Left ventricle myocardium superior (tissue), 1 donor: ENCODE data around the gene AGAP1. TPM values are rescaled to one million over a fixed set of nuclear protein-coding genes. Genes with fewer than 3 reads are reported as not detected.
"Not testable (repeated sequence)": the region's sequence is repeated elsewhere in the genome, so short reads cannot be mapped to it uniquely, and the experiment has no call there.

Source experiments
- ATAC-seq: fragments of 200-7000 bp; cut with Tn5 transposase; one replicate; pipeline ENCODE4 v1.9.1; 2020; ENCODE audit warnings: mild to moderate bottlenecking, moderate library complexity
- DNase-seq: peaks from one replicate; pipeline ENCODE4 v3.0.0-alpha.2; 2020
- intact Hi-C: fragments of 100-400 bp; cut with micrococcal nuclease; formaldehyde crosslinking; loops from one replicate; pipeline ENCODE4 v1.11.0; 2022
- total RNA-seq: library from RNA; stranded (reverse); fragmentation: NEBNext Ultra II Directional; extraction: Animal tissue kit (Norgen Biotek cat#: 25700); gene quantifications from one replicate; pipeline ENCODE4 v1.2.1, GENCODE V29; 2021
- donor health status: DM: no; HTN: yes; CAD: no; lungs with severe emphysema.

AGAP1 gene
- total RNA-seq, 1 donor from 2014 or later = 22.3 TPM

GRCh38 chr2:235747786-235748091, 253.9 kb downstream of the AGAP1 start:
- intact Hi-C loops = loop anchor here (2.0 to 5.0 kb wide), 2 partner anchors 153 to 610 kb away; no protein-coding TSS in a partner anchor
- DNase-seq = no peak
- peak; percentile 46 for ATAC-seq

DNA sequence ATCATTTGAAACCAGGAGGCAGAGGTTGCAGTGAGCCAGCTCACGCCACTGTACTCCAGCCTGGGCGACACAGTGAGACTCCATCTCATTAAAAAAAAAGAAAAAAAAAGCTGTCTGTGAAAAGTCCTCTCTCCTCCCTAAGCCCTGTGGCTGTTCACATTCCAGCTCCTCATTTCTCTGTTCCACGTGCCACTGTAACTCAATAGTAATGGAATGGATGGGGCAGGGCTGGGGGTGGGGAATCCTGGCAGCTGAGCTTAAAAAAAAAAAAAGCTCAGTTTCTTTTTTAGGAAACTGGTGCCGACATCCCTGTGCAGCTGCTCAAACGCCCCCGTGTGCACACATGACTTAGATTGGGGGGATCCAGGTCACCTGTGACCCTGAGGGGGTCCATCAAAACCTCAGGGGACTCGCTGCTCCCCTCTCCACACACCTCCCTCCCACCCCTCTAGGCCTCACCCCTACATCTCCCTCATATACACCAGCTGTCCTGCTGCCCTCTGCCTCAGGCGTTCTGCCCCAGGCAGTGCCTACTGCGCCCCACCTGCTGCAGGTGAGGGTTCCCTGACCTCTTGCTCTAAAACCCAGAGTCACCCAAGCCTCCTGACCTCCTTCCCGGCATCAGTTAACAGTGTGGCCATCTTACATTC, 255.4 kb downstream of the AGAP1 start:
- ATAC-seq = peak; percentile 26
- DNase-seq = no peak
- intact Hi-C loops = loop anchor here (5.0 kb wide), 1 partner anchor 612 kb away; no protein-coding TSS in a partner anchor

DNA sequence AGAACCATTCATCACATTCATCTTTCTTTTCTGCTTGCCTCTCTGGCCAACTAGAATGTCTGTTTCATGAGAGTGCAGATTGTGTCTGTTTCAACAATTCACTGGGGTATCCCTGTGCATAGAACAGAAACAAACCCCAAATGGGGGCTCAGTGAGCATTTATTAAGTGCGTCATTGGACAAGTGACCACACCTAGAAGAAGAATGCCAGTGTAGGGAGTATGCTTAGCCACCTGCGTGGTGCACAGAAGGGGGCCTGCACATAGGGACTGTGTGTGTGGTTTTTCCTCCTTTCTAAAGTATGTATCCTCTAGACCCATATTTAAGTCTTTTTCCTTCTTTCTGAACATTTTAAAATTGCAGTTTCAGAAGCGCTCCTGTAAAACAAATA, 255.9 kb downstream of the AGAP1 start:
- intact Hi-C loops = loop anchor here (5.0 kb wide), 1 partner anchor 612 kb away; no protein-coding TSS in a partner anchor
- no peak for ATAC-seq
- DNase-seq = no peak

DNA sequence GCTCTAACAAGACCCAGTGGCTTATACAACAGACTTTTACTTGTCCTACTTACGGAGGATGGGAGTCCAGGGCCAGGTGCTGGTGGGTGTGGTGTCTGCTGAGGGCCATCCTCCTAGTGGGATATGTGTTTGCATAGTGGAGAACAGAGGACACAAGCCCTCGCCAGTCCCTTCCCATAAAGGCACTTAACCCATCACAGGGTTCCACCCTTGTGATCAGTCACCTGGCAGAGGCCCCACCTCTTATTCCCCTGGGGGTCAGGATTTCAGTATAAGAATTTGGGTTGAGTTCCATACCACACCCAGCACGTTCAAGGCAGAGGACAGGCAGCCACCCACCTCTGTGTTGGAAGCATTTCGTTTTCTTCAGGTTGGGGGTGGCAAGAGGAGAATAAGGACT, 259.0 kb downstream of the AGAP1 start:
- intact Hi-C loops = no loop called here
- no peak for DNase-seq

GRCh38 chr2:235754357-235755207, 260.7 kb downstream of the AGAP1 start:
- no peak for DNase-seq
- intact Hi-C loops = no loop called here
- ATAC-seq = no peak

More for the DNA sequence above, 259.0 kb downstream of the AGAP1 start:
- no peak for ATAC-seq

GRCh38 chr2:235756491-235756890, 262.6 kb downstream of the AGAP1 start:
- ATAC-seq (no peak), DNase-seq (no peak)
- intact Hi-C loops = no loop called here

- ATAC-seq (no peak), DNase-seq (no peak)
- intact Hi-C loops = no loop called here
These were observed 263.4 kb downstream of the AGAP1 start for GRCh38 chr2:235757212-235757611.

DNA sequence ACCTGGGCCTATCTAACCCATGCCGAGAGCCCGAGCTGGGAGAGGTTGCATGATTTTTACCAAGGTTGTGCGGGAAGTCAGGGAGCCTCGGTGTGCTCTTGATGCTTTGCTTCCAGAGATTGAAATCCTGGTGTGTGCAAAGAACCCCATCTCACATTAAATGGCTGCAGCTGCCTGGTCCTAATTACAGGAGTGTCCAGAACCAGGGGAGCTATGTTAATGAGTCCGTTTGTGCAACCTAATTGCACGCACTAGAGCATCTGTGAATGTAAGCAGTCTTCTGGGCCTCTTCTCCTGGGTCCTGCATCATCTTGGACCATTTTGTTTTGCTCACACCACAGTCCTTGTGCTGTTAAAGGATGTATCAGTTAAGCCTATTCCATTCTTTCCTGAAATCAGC, 263.8 kb downstream of the AGAP1 start:
- intact Hi-C loops = no loop called here
- ATAC-seq = no peak
- no peak for DNase-seq

DNA sequence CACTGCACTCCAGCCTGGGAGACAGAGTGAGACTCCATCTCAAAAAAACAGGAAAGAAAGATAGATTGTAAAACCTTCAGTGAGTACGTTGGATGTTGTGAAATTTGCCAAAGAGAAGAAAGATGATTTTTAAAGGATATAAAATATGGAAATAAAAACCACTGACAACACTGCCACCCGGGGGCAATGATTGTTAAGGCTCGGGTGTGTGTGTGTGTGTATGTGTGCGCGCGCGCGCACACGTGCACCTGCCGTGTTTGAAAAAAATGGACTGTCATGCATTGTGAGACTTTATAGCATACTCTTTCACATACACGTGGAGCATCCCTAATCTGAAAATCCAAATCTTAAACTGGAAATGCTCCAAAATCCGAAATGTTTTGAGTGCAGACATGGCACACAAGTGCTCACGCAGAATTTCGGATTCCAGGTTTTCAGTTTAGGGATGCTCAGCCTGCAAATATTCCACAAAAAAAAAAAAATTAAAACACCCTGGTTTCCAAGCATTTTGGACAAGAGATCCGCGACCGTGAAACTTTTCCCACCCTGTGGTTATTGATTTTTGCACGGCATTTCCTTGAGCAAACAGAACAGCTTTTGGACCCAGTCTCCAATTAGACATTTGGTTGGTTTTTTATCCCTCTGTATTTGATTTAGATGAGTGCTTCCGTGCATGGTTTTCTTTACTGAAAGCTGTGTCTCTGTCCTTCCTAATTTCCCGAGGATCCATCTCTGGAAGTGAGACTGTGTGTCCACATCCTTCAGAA, 269.2 kb downstream of the AGAP1 start:
- intact Hi-C loops = no loop called here
- ATAC-seq (no peak), DNase-seq (no peak)

- intact Hi-C loops = no loop called here
- DNase-seq (no peak), ATAC-seq (no peak)
These were observed 270.0 kb downstream of the AGAP1 start for GRCh38 chr2:235763816-235764215.

- intact Hi-C loops, DNase-seq, ATAC-seq: not testable (repeated sequence)
These were observed 270.6 kb downstream of the AGAP1 start for GRCh38 chr2:235764478-235764877.

- intact Hi-C loops = no loop called here
- no peak for ATAC-seq
These were observed 271.5 kb downstream of the AGAP1 start for GRCh38 chr2:235765181-235765820.

DNA sequence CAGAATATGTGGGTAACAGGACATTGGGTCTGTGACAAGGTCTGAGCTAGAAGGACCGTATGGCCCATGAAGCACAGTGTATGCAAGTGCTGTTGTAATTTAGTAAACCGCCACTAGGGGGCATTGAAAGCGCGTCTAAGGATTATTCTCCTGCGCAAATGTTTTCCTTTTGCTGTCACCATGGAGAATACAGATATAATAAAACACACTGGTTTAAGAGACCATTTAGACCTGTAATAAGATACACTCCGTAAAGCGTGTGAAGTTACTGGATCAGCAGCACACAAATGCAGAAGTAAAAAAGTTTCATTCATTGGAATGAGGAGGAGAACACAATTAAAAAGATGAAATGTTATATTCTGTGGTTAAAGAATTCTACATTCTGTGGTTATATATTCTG, 272.4 kb downstream of the AGAP1 start:
- DNase-seq (no peak), ATAC-seq (peak; percentile 91)
- intact Hi-C loops = no loop called here

More at GRCh38 chr2:235765181-235765820, 271.5 kb downstream of the AGAP1 start:
- no peak for DNase-seq

DNA sequence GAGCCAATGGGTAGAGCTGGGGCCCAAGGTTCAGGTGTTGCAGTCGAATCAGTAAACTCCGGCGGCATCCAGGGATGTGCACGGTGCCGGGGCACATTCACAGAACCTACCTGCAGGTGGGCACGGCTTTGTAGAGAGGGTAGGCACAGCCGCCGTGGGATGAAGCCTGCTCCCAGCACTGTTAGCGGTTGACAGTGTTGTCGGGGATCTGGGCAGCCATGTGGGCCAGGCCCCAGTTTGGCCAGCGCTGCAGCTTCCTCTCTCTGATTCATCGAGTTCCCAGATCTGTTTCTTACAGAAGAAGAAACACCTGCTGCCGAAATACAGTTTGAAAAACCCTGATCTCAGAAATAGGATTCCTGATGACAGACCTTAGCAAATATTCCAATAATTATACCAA, 274.8 kb downstream of the AGAP1 start:
- ATAC-seq = no peak
- DNase-seq = no peak
- intact Hi-C loops = no loop called here

- ATAC-seq (peak; percentile 21), DNase-seq (no peak)
- intact Hi-C loops = no loop called here
These were observed 275.2 kb downstream of the AGAP1 start for GRCh38 chr2:235769046-235769445.

GRCh38 chr2:235770909-235771820, 277.3 kb downstream of the AGAP1 start:
- DNase-seq (no peak), ATAC-seq (no peak)
- intact Hi-C loops = no loop called here

- DNase-seq (no peak), ATAC-seq (no peak)
- intact Hi-C loops = no loop called here
These were observed 279.5 kb downstream of the AGAP1 start for GRCh38 chr2:235773188-235773928.
